GM23338 (cell line): ENCODE results near the gene UQCC5. TPM values are rescaled to one million over a fixed set of nuclear protein-coding genes. Genes with fewer than 3 reads are reported as not detected.

Source experiments
- ATAC-seq: fragments of 200-7000 bp; cut with Tn5 transposase; 3 replicates; pipeline ENCODE4 v1.9.1; 2020
- DNase-seq: peaks from one replicate; pipeline ENCODE4 v3.0.0-alpha.2; 2015; ENCODE audit warnings: low spot score
- H2AFZ ChIP-seq: fragments of 200-600 bp; sonication (generic); 2 replicates; pipeline ENCODE4 v1.8.0; 2016; ENCODE audit warnings: antibody characterized with exemption, mild to moderate bottlenecking, moderate library complexity
- H3F3A ChIP-seq: fragments of 200-600 bp; sonication (generic); replicated peaks from 2 replicates; pipeline ENCODE4 v1.8.0; 2017; ENCODE audit warnings: antibody characterized with exemption, mixed run types, low read depth
- H3K27ac ChIP-seq: fragments of 200-600 bp; sonication (generic); 2 replicates; pipeline ENCODE4 v1.6.1; 2016; ENCODE audit warnings: low read depth
- H3K27me3 ChIP-seq: fragments of 200-600 bp; sonication (generic); 2 replicates; pipeline ENCODE4 v1.8.0; 2016; ENCODE audit warnings: mild to moderate bottlenecking, mixed run types, moderate library complexity; ENCODE audit not compliant: insufficient read depth
- H3K36me3 ChIP-seq: fragments of 200-600 bp; sonication (generic); 2 replicates; pipeline ENCODE4 v1.8.0; 2016; ENCODE audit warnings: mild to moderate bottlenecking; ENCODE audit not compliant: insufficient read depth
- H3K4me1 ChIP-seq: fragments of 200-600 bp; sonication (generic); 2 replicates; pipeline ENCODE4 v1.8.0; 2016; ENCODE audit warnings: mild to moderate bottlenecking, moderate library complexity; ENCODE audit not compliant: insufficient read depth
- H3K4me2 ChIP-seq: fragments of 200-600 bp; sonication (generic); 2 replicates; pipeline ENCODE4 v1.7.1; 2017; ENCODE audit warnings: mixed run types
- H3K4me3 ChIP-seq: fragments of 200-600 bp; sonication (generic); 2 replicates; pipeline ENCODE4 v1.6.1; 2016; ENCODE audit warnings: mixed run types
- H3K79me2 ChIP-seq: fragments of 200-600 bp; sonication (generic); replicated peaks from 2 replicates; pipeline ENCODE4 v1.8.0; 2017; ENCODE audit warnings: mild to moderate bottlenecking; ENCODE audit not compliant: insufficient read depth
- H3K9me2 ChIP-seq: fragments of 200-600 bp; sonication (generic); 2 replicates; pipeline ENCODE4 v1.8.0; 2017; ENCODE audit not compliant: insufficient read depth
- H4K20me1 ChIP-seq: fragments of 200-600 bp; sonication (generic); replicated peaks from 2 replicates; pipeline ENCODE4 v1.8.0; 2017; ENCODE audit warnings: mild to moderate bottlenecking; ENCODE audit not compliant: insufficient read depth
- H3K27ac Mint-ChIP-seq: 2 replicates; pipeline ENCODE4 v1.8.0; 2020; ENCODE audit warnings: inconsistent platforms, mild to moderate bottlenecking, moderate library complexity, mixed read lengths
- H3K27me3 Mint-ChIP-seq: 3 replicates; pipeline ENCODE4 v1.8.0; 2022; ENCODE audit warnings: low read depth, mild to moderate bottlenecking, moderate library complexity, mixed read lengths, inconsistent platforms; ENCODE audit not compliant: insufficient read depth, poor library complexity
- H3K36me3 Mint-ChIP-seq: 3 replicates; pipeline ENCODE4 v1.8.0; 2021; ENCODE audit warnings: low read depth, mild to moderate bottlenecking, inconsistent platforms, moderate library complexity, mixed read lengths
- H3K4me1 Mint-ChIP-seq: 3 replicates; pipeline ENCODE4 v1.8.0; 2020; ENCODE audit warnings: mild to moderate bottlenecking, inconsistent platforms, mixed read lengths
- H3K4me3 Mint-ChIP-seq: 3 replicates; pipeline ENCODE4 v1.8.0; 2021; ENCODE audit warnings: moderate library complexity, mild to moderate bottlenecking, inconsistent platforms, mixed read lengths
- H3K9me3 Mint-ChIP-seq: 3 replicates; pipeline ENCODE4 v1.8.0; 2020; ENCODE audit warnings: moderate library complexity, mild to moderate bottlenecking, inconsistent platforms, mixed read lengths
- CTCF ChIP-seq, 2 experiments: fragments of 200-600 bp in 1 of 2; sonication (generic) in 1 of 2; conservative IDR thresholded peaks; 2 replicates each; pipeline versions ENCODE4 v1.5.1 to v1.6.1; 2016 to 2017; ENCODE audit warnings: antibody characterized with exemption in 2 of 2, low read depth in 2 of 2, mild to moderate bottlenecking in 2 of 2, moderate library complexity in 1 of 2
- EZH2 ChIP-seq: fragments of 200-600 bp; sonication (generic); IDR thresholded peaks from one replicate; pipeline ENCODE4 v1.8.0; 2017; ENCODE audit warnings: antibody characterized with exemption, mild to moderate bottlenecking, low read depth; ENCODE audit not compliant: unreplicated experiment
- NANOG ChIP-seq: IDR thresholded peaks from 2 replicates; pipeline ENCODE4 v1.6.1; 2016; ENCODE audit warnings: antibody characterized with exemption, borderline replicate concordance
- STAT1 ChIP-seq: IDR thresholded peaks from one replicate; pipeline ENCODE4 v1.6.1; 2016; ENCODE audit warnings: antibody characterized with exemption; ENCODE audit not compliant: unreplicated experiment
- ZNF331 ChIP-seq: fragments of 250-450 bp; sonication (Bioruptor Pico); IDR thresholded peaks from 2 replicates; pipeline ENCODE4 v1.5.0; 2020; ENCODE audit warnings: low read depth, mild to moderate bottlenecking, moderate library complexity
- polyA plus RNA-seq: library from polyadenylated mRNA; unstranded; fragments of >200 nt; fragmentation: Nextera tagmentation; extraction: Ambion mirVana; gene quantifications from 2 replicates; pipeline ENCODE4 v1.2.1, GENCODE V29; 2016
- total RNA-seq: library from RNA; depleted of rRNA; stranded (reverse); fragments of >200 nt; shearing (Covaris generic); gene quantifications from 2 replicates; pipeline ENCODE4 v1.2.3, GENCODE V29; 2014

The UQCC5 gene
- total and polyA plus RNA-seq, 2 experiments from 2014 or later = 2.6 to 156 TPM

DNA sequence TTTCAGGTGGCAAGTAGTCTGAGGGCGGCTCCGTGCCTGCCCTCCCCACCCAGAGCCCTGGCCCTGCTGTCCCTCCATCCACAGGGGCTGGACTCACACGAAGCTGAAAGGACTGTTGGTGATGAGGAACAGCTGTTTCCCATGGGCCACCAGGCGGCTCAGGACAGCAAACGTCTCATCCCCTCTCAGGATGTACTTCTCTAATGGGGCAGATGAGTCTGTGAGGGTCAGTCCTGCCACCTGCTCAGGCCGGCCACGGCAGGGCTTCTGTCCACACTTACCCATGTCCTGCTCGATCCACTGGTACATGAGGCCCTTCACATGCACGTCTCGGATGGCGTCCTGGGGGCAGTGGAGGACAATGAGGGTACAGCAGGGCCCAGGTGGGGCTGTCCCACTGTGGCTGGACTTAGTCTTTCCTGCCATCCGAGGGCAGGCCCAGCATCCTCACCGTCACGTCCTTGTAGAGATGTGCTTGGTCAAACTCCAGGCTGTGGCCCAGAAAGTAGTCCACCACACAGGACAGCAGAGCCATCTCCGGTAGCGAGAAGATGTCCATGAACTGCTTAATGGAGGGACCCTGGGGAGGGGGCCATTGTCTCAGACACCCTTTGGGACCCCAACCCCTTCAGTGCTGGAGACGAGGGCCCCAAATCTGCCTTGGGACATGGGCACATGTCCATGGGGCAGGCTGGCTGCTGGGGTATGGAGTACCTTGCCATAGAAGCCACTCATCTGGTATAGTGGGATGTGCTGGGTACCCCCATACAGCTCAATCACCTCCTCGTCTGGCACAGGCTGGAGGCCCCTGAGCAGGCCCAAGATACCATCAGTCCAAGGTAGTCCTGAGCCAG lies 8.4 kb upstream of the UQCC5 start (continued):
- TF ChIP-seq CTCF (conservative IDR thresholded peaks at IDR 0.05; ENCODE audit: low read depth in 2 of 2) (no peak), STAT1 (no peak), NANOG (no peak), EZH2 (no peak)

GRCh38 chr3:52528586-52529375 lies 7.6 kb upstream of the UQCC5 start:
- Mint-ChIP-seq H3K27ac (no peak overlapping the region), H3K9me3 (no peaks in the 10 kb centered on the region), H3K36me3 (peaks cover 52% of the 10 kb centered on the region), H3K27me3 (peaks cover 8% of the 10 kb centered on the region), H3K4me3 (no peak overlapping the region), H3K4me1 (peaks cover 10% of the 10 kb centered on the region; the same call in 2 of the 3 replicates)
- no peak overlapping the region for H3K4me3 ChIP-seq
- H3K27me3 ChIP-seq = no peaks in the 10 kb centered on the region
- peaks cover 31% of the 10 kb centered on the region for H3K79me2 ChIP-seq
- H3K9me2 ChIP-seq = no peaks in the 10 kb centered on the region
- H3K36me3 ChIP-seq = peaks cover 10% of the 10 kb centered on the region; the same call in 1 of the 2 replicates
- no peaks in the 10 kb centered on the region for H3F3A ChIP-seq
- DNase-seq (no peak), ATAC-seq (no peak)
- H3K27ac ChIP-seq = no peak overlapping the region
- no peak overlapping the region for H2AFZ ChIP-seq
- H3K4me2 ChIP-seq = no peak overlapping the region
- peaks cover 13% of the 10 kb centered on the region for H3K4me1 ChIP-seq
- H4K20me1 ChIP-seq = peaks cover 16% of the 10 kb centered on the region
- TF ChIP-seq CTCF (conservative IDR thresholded peaks at IDR 0.05; ENCODE audit: low read depth in 2 of 2) = 0 out of 4 replicates have a peak, but pooled peaks of 1 of the 2 experiments have one; percentile 12
- TF ChIP-seq ZNF331 (CRISPR knock-in tag) = no peak
